Stimulated activated CD4-positive, alpha-beta T cell treated with anti-CD3 and anti-CD28 coated beads, Interleukin-12 subunit alpha, Interleukin-12 subunit beta, amount 100 ng/mL, for 24 hours (primary cell): ENCODE results near the gene TRAF3.

Experiments used
- DNase-seq, 2 experiments: peaks; one replicate each; pipeline ENCODE4 v3.0.0-alpha.2; 2020; ENCODE audit warnings: low read depth in 2 of 2

The TRAF3 gene

DNA sequence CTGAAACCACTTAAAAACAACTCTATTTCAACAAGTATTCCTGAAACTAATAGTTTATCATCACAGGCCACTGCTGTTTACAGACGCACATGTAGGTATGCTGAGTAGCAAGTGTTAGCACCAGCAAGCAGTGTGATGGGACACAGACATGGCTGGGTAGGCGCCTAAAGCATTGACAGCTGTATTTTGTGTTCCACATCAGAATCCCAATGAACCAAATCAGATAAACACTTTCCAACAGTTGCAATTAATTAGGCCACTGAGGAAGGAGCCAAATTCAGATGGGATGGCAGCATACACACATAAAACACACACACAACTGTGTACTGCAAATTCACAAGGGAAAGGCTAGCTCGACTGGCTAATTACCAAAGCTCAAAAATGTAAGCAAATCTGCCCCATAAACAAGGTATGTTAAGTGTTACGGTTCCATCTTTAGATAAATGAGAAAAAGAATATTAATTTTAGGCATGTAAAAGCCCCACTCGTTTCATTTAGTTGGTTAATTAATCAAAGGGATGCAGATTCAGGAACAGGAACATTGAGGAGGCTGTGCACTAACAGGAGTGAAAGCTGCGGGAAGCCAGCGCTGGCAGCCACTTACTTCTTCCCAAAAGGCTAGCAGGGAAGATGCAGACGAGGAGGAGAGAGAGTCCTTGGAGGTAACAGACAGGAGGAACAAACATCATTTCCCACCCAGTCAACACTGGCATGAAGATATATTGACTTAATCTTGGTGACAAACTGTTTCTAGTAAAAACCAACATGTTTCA lies 178.6 kb downstream of the TRAF3 start:
- DNase-seq, result no peak

DNA sequence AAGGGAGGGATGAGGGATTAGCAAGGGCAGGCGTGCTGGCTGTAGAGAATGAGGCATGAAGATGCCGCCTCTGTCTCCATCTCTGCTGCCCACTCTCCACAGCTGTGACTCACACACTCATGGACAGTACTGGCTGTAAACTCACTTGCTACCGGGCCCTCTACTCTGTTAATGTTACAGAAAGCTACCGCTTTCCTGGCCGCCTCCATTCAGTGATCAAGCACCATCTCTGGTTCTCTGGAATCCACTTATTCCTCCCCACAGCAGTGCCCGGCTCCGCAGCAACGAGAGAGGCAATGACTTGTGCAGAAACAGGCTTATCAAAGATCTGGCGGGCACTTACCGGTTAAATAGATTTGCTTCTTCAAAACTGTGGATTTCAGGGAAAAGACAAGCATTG lies 180.0 kb downstream of the TRAF3 start:
- DNase-seq, result no peak

DNA sequence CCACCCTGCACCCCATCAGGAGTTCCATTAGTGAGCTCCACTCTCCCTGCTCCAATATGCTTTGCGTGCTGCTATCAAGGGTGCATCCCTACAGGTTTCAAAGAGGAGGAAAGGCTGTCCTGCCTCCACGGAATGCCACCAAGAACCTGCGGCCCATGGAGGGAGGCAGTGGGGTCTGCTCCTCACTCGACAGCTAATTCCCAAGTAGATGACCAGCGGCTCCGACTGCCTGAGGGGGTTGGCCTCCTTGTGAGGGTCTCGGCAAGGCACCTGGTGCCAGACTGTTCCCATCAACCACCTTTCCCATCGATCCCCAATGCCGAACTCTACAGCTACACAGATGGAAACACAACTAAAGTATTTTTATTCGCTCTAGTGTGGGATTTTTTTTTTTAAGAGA lies 181.2 kb downstream of the TRAF3 start:
- no peak for DNase-seq
